ENCODE results near the gene GRIN1. TPM values are rescaled to one million over a fixed set of nuclear protein-coding genes. Genes with fewer than 3 reads are reported as not detected.

Gene GRIN1
- total RNA-seq, 2 experiments from 2014 or later = not detected

DNA sequence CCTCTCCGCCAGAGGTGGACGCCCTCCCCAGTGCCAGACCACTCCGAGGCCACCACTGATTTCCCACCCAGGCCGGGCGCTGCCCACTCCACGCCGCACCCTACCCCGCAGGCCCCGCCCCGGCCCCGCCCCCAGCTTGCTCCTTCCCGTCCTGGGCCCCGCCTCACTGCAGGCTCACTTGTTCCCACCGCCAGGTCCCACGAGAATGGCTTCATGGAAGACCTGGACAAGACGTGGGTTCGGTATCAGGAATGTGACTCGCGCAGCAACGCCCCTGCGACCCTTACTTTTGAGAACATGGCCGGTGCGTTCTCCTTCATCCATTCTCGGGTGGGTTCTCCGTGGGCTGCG is 24.4 kb downstream of the GRIN1 start:
- Mint-ChIP-seq H3K27me3 (peaks cover 30% of the 10 kb centered on the region), H3K4me3 (no peak overlapping the region)
- POLR2A ChIA-PET = no interaction called here

GRCh38 chr9:137163805-137164204 is 24.9 kb downstream of the GRIN1 start:
- no peak overlapping the region for H3K4me3 Mint-ChIP-seq
- H3K9me3 Mint-ChIP-seq = no peaks in the 10 kb centered on the region
- H3K4me1 Mint-ChIP-seq = peaks cover 6% of the 10 kb centered on the region
- no peak for DNase-seq
- H3K27me3 Mint-ChIP-seq = peaks cover 29% of the 10 kb centered on the region
- H3K36me3 Mint-ChIP-seq = no peaks in the 10 kb centered on the region
- no peak overlapping the region for H3K27ac Mint-ChIP-seq
- POLR2A ChIA-PET = no interaction called here
- ATAC-seq (ENCODE audit: low read depth) = no peak

More for the DNA sequence above, 24.4 kb downstream of the GRIN1 start:
- ATAC-seq (ENCODE audit: low read depth) = no peak
- no peaks in the 10 kb centered on the region for H3K36me3 Mint-ChIP-seq
- no peaks in the 10 kb centered on the region for H3K9me3 Mint-ChIP-seq
- H3K4me1 Mint-ChIP-seq = peaks cover 8% of the 10 kb centered on the region
- no peak for DNase-seq
- no peak overlapping the region for H3K27ac Mint-ChIP-seq

DNA sequence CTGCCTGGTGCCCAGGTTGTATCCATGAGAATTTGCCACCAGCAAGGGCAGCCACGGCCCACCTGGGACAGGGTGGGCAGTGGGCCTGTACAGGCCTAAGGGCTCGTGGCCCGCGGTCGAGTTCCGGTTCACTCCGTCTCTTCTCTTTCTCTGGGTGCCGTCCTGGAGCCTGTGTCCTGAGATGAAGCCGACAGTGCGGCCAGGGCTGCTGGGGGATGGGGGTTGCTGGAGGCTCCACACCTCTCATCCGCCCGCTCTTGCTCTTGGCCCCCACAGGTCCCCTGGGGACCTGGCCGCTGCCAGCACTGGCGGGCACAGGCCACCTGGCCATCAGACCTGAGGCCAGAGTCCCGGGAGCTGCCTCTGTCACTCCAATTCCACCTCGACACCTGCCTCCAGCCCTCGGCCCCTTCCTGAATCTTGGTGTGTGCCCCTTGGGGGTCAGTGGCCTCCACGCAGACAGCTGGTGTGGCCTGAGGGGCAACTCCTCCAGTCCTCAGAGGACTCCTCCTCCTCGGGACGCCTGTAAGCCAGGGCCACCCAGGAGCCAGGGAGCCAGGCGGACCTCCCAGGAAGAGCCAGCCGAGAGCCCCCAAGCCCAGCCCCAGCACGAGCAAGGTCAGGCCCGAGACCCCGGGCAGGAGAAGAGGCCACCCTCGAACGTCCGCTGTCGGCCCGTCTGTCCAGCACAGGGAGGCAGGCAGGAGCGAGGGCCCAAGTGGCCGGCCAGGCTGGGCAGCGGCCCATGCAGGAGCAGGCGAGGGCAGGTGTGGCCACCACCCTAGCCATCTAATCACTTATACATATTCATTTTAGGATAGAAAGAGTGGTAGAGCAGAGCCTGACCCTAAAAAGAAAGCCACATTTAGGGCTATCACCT is 25.7 kb downstream of the GRIN1 start:
- no peak overlapping the region for H3K4me3 Mint-ChIP-seq
- H3K4me1 Mint-ChIP-seq = peaks cover 3% of the 10 kb centered on the region
- DNase-seq (no peak), ATAC-seq (ENCODE audit: low read depth) (no peak)
- H3K27me3 Mint-ChIP-seq = peaks cover 21% of the 10 kb centered on the region
- H3K9me3 Mint-ChIP-seq = no peaks in the 10 kb centered on the region
- H3K27ac Mint-ChIP-seq = no peak overlapping the region
- H3K36me3 Mint-ChIP-seq = no peaks in the 10 kb centered on the region
- POLR2A ChIA-PET = interaction anchor here (1.4 kb wide), 1 partner anchor 23 kb away, joined by 3 read pairs; the partner anchor contains the start of genes ANAPC2 and SSNA1

GRCh38 chr9:137165250-137165836 is 26.4 kb downstream of the GRIN1 start:
- H3K4me3 Mint-ChIP-seq = no peak overlapping the region
- peaks cover 3% of the 10 kb centered on the region for H3K4me1 Mint-ChIP-seq
- no peak overlapping the region for H3K27ac Mint-ChIP-seq
- peaks cover 21% of the 10 kb centered on the region for H3K27me3 Mint-ChIP-seq
- H3K9me3 Mint-ChIP-seq = no peaks in the 10 kb centered on the region
- ATAC-seq (ENCODE audit: low read depth) = no peak
- H3K36me3 Mint-ChIP-seq = no peaks in the 10 kb centered on the region
- DNase-seq = no peak
- POLR2A ChIA-PET = interaction anchor here (1.4 kb wide), 1 partner anchor 23 kb away, joined by 3 read pairs; the partner anchor contains the start of genes ANAPC2 and SSNA1

- H3K4me3 Mint-ChIP-seq = no peak overlapping the region
- DNase-seq (no peak), ATAC-seq (ENCODE audit: low read depth) (no peak)
- POLR2A ChIA-PET = interaction anchor here (1.1 to 1.4 kb wide), 2 partner anchors 21 to 37 kb away, joined by 3 read pairs; partner anchors contain the start of genes ANAPC2 and SSNA1
- peaks cover 26% of the 10 kb centered on the region for H3K27me3 Mint-ChIP-seq
- H3K4me1 Mint-ChIP-seq = peaks cover 3% of the 10 kb centered on the region
- no peaks in the 10 kb centered on the region for H3K36me3 Mint-ChIP-seq
- H3K9me3 Mint-ChIP-seq = no peaks in the 10 kb centered on the region
- H3K27ac Mint-ChIP-seq = no peak overlapping the region
Observed at GRCh38 chr9:137166380-137167229, 27.7 kb downstream of the GRIN1 start.

DNA sequence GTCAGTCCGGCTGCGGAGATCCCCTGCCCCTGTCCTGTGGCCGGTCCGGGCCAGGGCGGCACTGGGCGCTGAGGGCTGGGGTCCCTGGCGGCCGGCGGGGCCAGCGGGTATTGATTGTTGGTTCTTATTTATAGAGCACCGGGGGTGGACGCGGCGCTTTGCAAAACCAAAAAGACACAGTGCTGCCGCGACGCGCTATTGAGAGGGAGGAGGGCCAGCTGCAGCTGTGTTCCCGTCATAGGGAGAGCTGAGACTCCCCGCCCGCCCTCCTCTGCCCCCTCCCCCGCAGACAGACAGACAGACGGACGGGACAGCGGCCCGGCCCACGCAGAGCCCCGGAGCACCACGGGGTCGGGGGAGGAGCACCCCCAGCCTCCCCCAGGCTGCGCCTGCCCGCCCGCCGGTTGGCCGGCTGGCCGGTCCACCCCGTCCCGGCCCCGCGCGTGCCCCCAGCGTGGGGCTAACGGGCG is 28.4 kb downstream of the GRIN1 start:
- H3K27me3 Mint-ChIP-seq = peaks cover 26% of the 10 kb centered on the region
- ATAC-seq (ENCODE audit: low read depth) = no peak
- POLR2A ChIA-PET = interaction anchor here (1.1 kb wide), 1 partner anchor 37 kb away, joined by 3 read pairs; no protein-coding TSS in a partner anchor

DNA sequence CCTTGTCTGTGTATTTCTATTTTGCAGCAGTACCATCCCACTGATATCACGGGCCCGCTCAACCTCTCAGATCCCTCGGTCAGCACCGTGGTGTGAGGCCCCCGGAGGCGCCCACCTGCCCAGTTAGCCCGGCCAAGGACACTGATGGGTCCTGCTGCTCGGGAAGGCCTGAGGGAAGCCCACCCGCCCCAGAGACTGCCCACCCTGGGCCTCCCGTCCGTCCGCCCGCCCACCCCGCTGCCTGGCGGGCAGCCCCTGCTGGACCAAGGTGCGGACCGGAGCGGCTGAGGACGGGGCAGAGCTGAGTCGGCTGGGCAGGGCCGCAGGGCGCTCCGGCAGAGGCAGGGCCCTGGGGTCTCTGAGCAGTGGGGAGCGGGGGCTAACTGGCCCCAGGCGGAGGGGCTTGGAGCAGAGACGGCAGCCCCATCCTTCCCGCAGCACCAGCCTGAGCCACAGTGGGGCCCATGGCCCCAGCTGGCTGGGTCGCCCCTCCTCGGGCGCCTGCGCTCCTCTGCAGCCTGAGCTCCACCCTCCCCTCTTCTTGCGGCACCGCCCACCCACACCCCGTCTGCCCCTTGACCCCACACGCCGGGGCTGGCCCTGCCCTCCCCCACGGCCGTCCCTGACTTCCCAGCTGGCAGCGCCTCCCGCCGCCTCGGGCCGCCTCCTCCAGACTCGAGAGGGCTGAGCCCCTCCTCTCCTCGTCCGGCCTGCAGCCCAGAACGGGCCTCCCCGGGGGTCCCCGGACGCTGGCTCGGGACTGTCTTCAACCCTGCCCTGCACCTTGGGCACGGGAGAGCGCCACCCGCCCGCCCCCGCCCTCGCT is 29.0 kb downstream of the GRIN1 start:
- POLR2A ChIA-PET = interaction anchor here (1.0 to 1.4 kb wide), 3 partner anchors 18 to 38 kb away, joined by 3 to 4 read pairs (median 3); no protein-coding TSS in a partner anchor
- no peak for ATAC-seq (ENCODE audit: low read depth)
- no peak overlapping the region for H3K4me3 Mint-ChIP-seq

More for the DNA sequence above, 28.4 kb downstream of the GRIN1 start:
- Mint-ChIP-seq H3K36me3 (no peaks in the 10 kb centered on the region), H3K4me1 (peaks cover 3% of the 10 kb centered on the region), H3K9me3 (no peaks in the 10 kb centered on the region), H3K27ac (no peak overlapping the region), H3K4me3 (no peak overlapping the region)
- DNase-seq = no peak

DNA sequence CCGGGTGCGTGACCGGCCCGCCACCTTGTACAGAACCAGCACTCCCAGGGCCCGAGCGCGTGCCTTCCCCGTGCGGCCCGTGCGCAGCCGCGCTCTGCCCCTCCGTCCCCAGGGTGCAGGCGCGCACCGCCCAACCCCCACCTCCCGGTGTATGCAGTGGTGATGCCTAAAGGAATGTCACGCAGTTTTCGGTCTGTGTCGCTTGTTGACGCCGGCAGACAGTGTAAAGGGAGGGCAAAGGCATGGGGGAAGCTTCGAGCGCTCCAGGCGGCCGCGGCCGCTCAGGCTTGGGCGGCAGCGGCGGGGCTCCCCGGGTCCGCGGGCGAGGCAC is 29.6 kb downstream of the GRIN1 start:
- H3K9me3 Mint-ChIP-seq = no peaks in the 10 kb centered on the region
- DNase-seq = no peak
- H3K27me3 Mint-ChIP-seq = peaks cover 30% of the 10 kb centered on the region

More for the DNA sequence above, 29.0 kb downstream of the GRIN1 start:
- H3K27me3 Mint-ChIP-seq = peaks cover 30% of the 10 kb centered on the region
- H3K27ac Mint-ChIP-seq = no peak overlapping the region
- DNase-seq = no peak
- no peaks in the 10 kb centered on the region for H3K9me3 Mint-ChIP-seq
- peaks cover 3% of the 10 kb centered on the region for H3K4me1 Mint-ChIP-seq
- no peaks in the 10 kb centered on the region for H3K36me3 Mint-ChIP-seq

GRCh38 chr9:137168904-137169856 is 30.2 kb downstream of the GRIN1 start:
- peaks cover 3% of the 10 kb centered on the region for H3K4me1 Mint-ChIP-seq
- peak overlapping the region; percentile 43 for H3K4me3 Mint-ChIP-seq
- no peak overlapping the region for H3K27ac Mint-ChIP-seq
- POLR2A ChIA-PET = interaction anchor here (0.5 to 1.4 kb wide), 4 partner anchors 19 to 46 kb away, joined by 3 to 5 read pairs (median 4); no protein-coding TSS in a partner anchor
- no peaks in the 10 kb centered on the region for H3K9me3 Mint-ChIP-seq
- ATAC-seq (ENCODE audit: low read depth) = peak; percentile 18
- peak; percentile 54 for DNase-seq
- no peaks in the 10 kb centered on the region for H3K36me3 Mint-ChIP-seq
- H3K27me3 Mint-ChIP-seq = peaks cover 29% of the 10 kb centered on the region

More for the DNA sequence above, 29.6 kb downstream of the GRIN1 start:
- POLR2A ChIA-PET = interaction anchor here (1.0 to 1.4 kb wide), 2 partner anchors 19 to 20 kb away, joined by 3 to 4 read pairs; no protein-coding TSS in a partner anchor
- H3K4me3 Mint-ChIP-seq = no peak overlapping the region
- no peak overlapping the region for H3K27ac Mint-ChIP-seq
- H3K36me3 Mint-ChIP-seq = no peaks in the 10 kb centered on the region
- peak; percentile 31 for ATAC-seq (ENCODE audit: low read depth)
- peaks cover 3% of the 10 kb centered on the region for H3K4me1 Mint-ChIP-seq

- POLR2A ChIA-PET = interaction anchor here (0.6 to 1.4 kb wide), 2 partner anchors 20 to 47 kb away, joined by 4 to 5 read pairs; no protein-coding TSS in a partner anchor
- H3K27ac Mint-ChIP-seq = no peak within 1 kb of the TSS
- peaks cover 3% of the 10 kb centered on the region for H3K4me1 Mint-ChIP-seq
- no peaks in the 10 kb centered on the region for H3K9me3 Mint-ChIP-seq
- peaks cover 29% of the 10 kb centered on the region for H3K27me3 Mint-ChIP-seq
- no peaks in the 10 kb centered on the region for H3K36me3 Mint-ChIP-seq
- DNase-seq = no peak
- peak within 1 kb of the TSS; percentile 43 for H3K4me3 Mint-ChIP-seq
- ATAC-seq (ENCODE audit: low read depth) = no peak
Observed at GRCh38 chr9:137169896-137170358, 31.0 kb downstream of the GRIN1 start, which contains the start of gene LRRC26. LRRC26 (minus strand) TSS chr9:137170051; CDS start chr9:137169943, 108 bp downstream.

DNA sequence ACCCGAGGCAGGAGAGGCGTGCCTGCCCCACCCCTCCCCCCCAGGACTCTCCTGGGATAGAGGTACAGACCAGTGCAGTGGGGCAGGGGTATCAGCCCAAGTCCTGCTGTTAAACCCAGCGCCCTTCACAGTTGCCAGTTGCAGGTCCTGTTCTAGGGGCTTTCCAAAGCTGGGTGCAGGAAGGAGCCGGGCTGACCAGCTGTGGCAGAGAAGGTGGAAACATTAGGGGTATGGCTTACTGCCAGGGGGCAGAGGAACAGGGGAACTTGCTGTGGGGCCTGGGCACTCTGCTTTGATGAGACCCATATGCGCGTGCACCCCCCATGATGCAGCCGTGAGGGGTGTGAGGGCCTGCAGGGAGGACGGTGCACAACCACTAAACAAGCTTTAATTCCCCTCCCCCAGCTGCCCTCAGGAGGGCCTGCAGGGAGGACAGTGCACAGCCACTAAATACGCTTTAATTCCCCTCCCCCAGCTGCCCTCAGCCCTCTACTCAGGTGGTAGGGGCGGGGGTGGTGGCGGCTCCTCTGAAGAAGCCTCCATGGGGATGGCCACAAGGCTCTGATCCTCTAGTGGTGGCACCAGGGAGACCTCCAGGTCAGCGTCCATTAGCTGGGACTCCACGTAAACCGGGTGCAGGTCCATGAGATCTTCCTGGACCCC is 31.7 kb downstream of the GRIN1 start:
- Mint-ChIP-seq H3K4me3 (no peak overlapping the region), H3K9me3 (no peaks in the 10 kb centered on the region), H3K4me1 (peaks cover 3% of the 10 kb centered on the region), H3K27ac (no peak overlapping the region), H3K27me3 (peaks cover 27% of the 10 kb centered on the region), H3K36me3 (no peaks in the 10 kb centered on the region)
- POLR2A ChIA-PET = interaction anchor here (0.8 kb wide), 1 partner anchor 74 kb away, joined by 3 read pairs; no protein-coding TSS in a partner anchor
- DNase-seq = no peak
- ATAC-seq (ENCODE audit: low read depth) = no peak
